Kidney tubule cell (primary cell): ENCODE measurements around the gene TRO.
A peak's percentile ranks its signal among the peaks of the same experiment; 100 is the strongest.

ENCODE experiments used
- DNase-seq: peaks from one replicate; pipeline ENCODE4 v3.0.0-alpha.2; 2018; ENCODE audit warnings: low spot score

The TRO gene

GRCh38 chrX:54920610-54921426, at the start of gene TRO:
TSS of gene TRO (plus strand) at chrX:54920824. CDS start at chrX:54922247, 1,423 bp downstream.
- DNase-seq: no peak

GRCh38 chrX:54885740-54886139, 34.9 kb upstream of the TRO start:
- no peak for DNase-seq

GRCh38 chrX:54891573-54891972, 29.1 kb upstream of the TRO start:
- peak; percentile 43 for DNase-seq

GRCh38 chrX:54894159-54894558, 26.5 kb upstream of the TRO start:
- DNase-seq: no peak

GRCh38 chrX:54909941-54910340, 10.7 kb upstream of the TRO start:
- DNase-seq: no peak

GRCh38 chrX:54921427-54922021, 900 bp downstream of the TRO start:
- DNase-seq: peak; percentile 14

GRCh38 chrX:54922547-54922946, 1.9 kb downstream of the TRO start:
- no peak for DNase-seq

- DNase-seq: no peak
Measured at GRCh38 chrX:54923376-54923775, 2.8 kb downstream of the TRO start.

- DNase-seq: no peak
Measured at GRCh38 chrX:54926978-54927377, 6.4 kb downstream of the TRO start.

- DNase-seq: no peak
Measured at GRCh38 chrX:54928876-54929275, 8.3 kb downstream of the TRO start.

GRCh38 chrX:54930291-54931049, 9.8 kb downstream of the TRO start:
- no peak for DNase-seq

GRCh38 chrX:54931107-54931506, 10.5 kb downstream of the TRO start:
- no peak for DNase-seq

- DNase-seq: no peak
Measured at GRCh38 chrX:54933150-54933826, 12.7 kb downstream of the TRO start.

- DNase-seq: no peak
Measured at GRCh38 chrX:54934058-54934457, 13.4 kb downstream of the TRO start.

GRCh38 chrX:54934890-54935289, 14.3 kb downstream of the TRO start:
- DNase-seq: no peak

- no peak for DNase-seq
Measured at GRCh38 chrX:54935306-54935705, 14.7 kb downstream of the TRO start.

- no peak for DNase-seq
Measured at GRCh38 chrX:54937416-54937815, 16.8 kb downstream of the TRO start.

GRCh38 chrX:54944816-54945215, 24.2 kb downstream of the TRO start:
- no peak for DNase-seq

GRCh38 chrX:54945224-54945623, 24.6 kb downstream of the TRO start:
- DNase-seq: no peak

- DNase-seq: no peak
Measured at GRCh38 chrX:54950730-54951375, 30.2 kb downstream of the TRO start.

GRCh38 chrX:54961750-54962149, 41.1 kb downstream of the TRO start:
- no peak for DNase-seq
